GM23338 (cell line): ENCODE measurements around the gene PTAR1.

Source experiments
- CREB1 ChIP-seq: fragments of 250-450 bp; sonication (Bioruptor Pico); IDR thresholded peaks from 2 replicates; pipeline ENCODE4 v1.5.0; 2020; ENCODE audit warnings: low read depth, mild to moderate bottlenecking, moderate library complexity
- EZH2 ChIP-seq: fragments of 200-600 bp; sonication (generic); IDR thresholded peaks from one replicate; pipeline ENCODE4 v1.8.0; 2017; ENCODE audit warnings: antibody characterized with exemption, mild to moderate bottlenecking, low read depth; ENCODE audit not compliant: unreplicated experiment
- TF ChIP-seq, protein P1 (sequence below), 2 experiments: fragments of 200-600 bp in 1 of 2; sonication (generic) in 1 of 2; conservative IDR thresholded peaks; 2 replicates each; pipeline versions ENCODE4 v1.5.1 to v1.6.1; 2016 to 2017; ENCODE audit warnings: antibody characterized with exemption in 2 of 2, low read depth in 2 of 2, mild to moderate bottlenecking in 2 of 2, moderate library complexity in 1 of 2
- TF ChIP-seq, protein P2 (sequence below): fragments of 250-450 bp; sonication (Bioruptor Pico); IDR thresholded peaks from 2 replicates; pipeline ENCODE4 v1.5.0; 2020; ENCODE audit warnings: mild to moderate bottlenecking, moderate library complexity

GRCh38 chr9:69673311-69673640, 86.5 kb downstream of the PTAR1 start:
- TF ChIP-seq EZH2 (no peak), CREB1 (CRISPR knock-in tag) (no peak)
- TF ChIP-seq, protein P1, sequence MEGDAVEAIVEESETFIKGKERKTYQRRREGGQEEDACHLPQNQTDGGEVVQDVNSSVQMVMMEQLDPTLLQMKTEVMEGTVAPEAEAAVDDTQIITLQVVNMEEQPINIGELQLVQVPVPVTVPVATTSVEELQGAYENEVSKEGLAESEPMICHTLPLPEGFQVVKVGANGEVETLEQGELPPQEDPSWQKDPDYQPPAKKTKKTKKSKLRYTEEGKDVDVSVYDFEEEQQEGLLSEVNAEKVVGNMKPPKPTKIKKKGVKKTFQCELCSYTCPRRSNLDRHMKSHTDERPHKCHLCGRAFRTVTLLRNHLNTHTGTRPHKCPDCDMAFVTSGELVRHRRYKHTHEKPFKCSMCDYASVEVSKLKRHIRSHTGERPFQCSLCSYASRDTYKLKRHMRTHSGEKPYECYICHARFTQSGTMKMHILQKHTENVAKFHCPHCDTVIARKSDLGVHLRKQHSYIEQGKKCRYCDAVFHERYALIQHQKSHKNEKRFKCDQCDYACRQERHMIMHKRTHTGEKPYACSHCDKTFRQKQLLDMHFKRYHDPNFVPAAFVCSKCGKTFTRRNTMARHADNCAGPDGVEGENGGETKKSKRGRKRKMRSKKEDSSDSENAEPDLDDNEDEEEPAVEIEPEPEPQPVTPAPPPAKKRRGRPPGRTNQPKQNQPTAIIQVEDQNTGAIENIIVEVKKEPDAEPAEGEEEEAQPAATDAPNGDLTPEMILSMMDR (conservative IDR thresholded peaks at IDR 0.05; ENCODE audit: low read depth in 2 of 2) = no peak
- TF ChIP-seq, protein P2, sequence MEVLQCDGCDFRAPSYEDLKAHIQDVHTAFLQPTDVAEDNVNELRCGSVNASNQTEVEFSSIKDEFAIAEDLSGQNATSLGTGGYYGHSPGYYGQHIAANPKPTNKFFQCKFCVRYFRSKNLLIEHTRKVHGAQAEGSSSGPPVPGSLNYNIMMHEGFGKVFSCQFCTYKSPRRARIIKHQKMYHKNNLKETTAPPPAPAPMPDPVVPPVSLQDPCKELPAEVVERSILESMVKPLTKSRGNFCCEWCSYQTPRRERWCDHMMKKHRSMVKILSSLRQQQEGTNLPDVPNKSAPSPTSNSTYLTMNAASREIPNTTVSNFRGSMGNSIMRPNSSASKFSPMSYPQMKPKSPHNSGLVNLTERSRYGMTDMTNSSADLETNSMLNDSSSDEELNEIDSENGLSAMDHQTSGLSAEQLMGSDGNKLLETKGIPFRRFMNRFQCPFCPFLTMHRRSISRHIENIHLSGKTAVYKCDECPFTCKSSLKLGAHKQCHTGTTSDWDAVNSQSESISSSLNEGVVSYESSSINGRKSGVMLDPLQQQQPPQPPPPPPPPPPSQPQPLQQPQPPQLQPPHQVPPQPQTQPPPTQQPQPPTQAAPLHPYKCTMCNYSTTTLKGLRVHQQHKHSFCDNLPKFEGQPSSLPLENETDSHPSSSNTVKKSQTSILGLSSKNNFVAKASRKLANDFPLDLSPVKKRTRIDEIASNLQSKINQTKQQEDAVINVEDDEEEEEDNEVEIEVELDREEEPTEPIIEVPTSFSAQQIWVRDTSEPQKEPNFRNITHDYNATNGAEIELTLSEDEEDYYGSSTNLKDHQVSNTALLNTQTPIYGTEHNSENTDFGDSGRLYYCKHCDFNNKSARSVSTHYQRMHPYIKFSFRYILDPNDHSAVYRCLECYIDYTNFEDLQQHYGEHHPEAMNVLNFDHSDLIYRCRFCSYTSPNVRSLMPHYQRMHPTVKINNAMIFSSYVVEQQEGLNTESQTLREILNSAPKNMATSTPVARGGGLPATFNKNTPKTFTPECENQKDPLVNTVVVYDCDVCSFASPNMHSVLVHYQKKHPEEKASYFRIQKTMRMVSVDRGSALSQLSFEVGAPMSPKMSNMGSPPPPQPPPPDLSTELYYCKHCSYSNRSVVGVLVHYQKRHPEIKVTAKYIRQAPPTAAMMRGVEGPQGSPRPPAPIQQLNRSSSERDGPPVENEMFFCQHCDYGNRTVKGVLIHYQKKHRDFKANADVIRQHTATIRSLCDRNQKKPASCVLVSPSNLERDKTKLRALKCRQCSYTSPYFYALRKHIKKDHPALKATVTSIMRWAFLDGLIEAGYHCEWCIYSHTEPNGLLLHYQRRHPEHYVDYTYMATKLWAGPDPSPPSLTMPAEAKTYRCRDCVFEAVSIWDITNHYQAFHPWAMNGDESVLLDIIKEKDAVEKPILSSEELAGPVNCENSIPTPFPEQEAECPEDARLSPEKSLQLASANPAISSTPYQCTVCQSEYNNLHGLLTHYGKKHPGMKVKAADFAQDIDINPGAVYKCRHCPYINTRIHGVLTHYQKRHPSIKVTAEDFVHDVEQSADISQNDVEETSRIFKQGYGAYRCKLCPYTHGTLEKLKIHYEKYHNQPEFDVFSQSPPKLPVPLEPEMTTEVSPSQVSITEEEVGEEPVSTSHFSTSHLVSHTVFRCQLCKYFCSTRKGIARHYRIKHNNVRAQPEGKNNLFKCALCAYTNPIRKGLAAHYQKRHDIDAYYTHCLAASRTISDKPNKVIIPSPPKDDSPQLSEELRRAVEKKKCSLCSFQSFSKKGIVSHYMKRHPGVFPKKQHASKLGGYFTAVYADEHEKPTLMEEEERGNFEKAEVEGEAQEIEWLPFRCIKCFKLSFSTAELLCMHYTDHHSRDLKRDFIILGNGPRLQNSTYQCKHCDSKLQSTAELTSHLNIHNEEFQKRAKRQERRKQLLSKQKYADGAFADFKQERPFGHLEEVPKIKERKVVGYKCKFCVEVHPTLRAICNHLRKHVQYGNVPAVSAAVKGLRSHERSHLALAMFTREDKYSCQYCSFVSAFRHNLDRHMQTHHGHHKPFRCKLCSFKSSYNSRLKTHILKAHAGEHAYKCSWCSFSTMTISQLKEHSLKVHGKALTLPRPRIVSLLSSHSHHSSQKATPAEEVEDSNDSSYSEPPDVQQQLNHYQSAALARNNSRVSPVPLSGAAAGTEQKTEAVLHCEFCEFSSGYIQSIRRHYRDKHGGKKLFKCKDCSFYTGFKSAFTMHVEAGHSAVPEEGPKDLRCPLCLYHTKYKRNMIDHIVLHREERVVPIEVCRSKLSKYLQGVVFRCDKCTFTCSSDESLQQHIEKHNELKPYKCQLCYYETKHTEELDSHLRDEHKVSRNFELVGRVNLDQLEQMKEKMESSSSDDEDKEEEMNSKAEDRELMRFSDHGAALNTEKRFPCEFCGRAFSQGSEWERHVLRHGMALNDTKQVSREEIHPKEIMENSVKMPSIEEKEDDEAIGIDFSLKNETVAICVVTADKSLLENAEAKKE (CRISPR knock-in tag) = no peak
